Activated T-cell treated with anti-CD3 and anti-CD28 coated beads, Interleukin-2, amount 50 U/mL, for 72 hours (primary cell): ENCODE data around the gene PLCD1. TPM values are rescaled to one million over a fixed set of nuclear protein-coding genes. Genes with fewer than 3 reads are reported as not detected.
"Not testable (repeated sequence)": the region's sequence is repeated elsewhere in the genome, so short reads cannot be mapped to it uniquely, and the experiment has no call there.

Experiments used
- ATAC-seq, 2 donors: fragments of 150-1000 bp; cut with Tn5 transposase; replicated peaks in 1 of 2; 2 replicates each; pipeline ENCODE4 v1.10.0; 2021; ENCODE audit warnings: moderate library complexity in 2 of 2, mild to moderate bottlenecking in 1 of 2
- DNase-seq, 2 donors: peaks; one replicate each; pipeline ENCODE4 v3.0.0; 2021 to 2022; ENCODE audit warnings: mixed read lengths in 1 of 2
- H3K27ac Mint-ChIP-seq: one replicate; pipeline ENCODE4 v1.8.0; 2022; ENCODE audit warnings: mild to moderate bottlenecking, moderate library complexity, mixed read lengths
- H3K27me3 Mint-ChIP-seq: one replicate; pipeline ENCODE4 v1.8.0; 2022; ENCODE audit warnings: low read depth, mixed read lengths
- H3K36me3 Mint-ChIP-seq, 2 donors: one replicate each; pipeline ENCODE4 v1.8.0; 2022; ENCODE audit warnings: mixed read lengths in 2 of 2, mild to moderate bottlenecking in 1 of 2; ENCODE audit not compliant: insufficient read depth in 2 of 2
- H3K4me1 Mint-ChIP-seq: one replicate; pipeline ENCODE4 v1.8.0; 2022; ENCODE audit warnings: low read depth, mixed read lengths
- H3K4me3 Mint-ChIP-seq, 2 donors: one replicate each; pipeline ENCODE4 v1.8.0; 2022; ENCODE audit warnings: mild to moderate bottlenecking in 2 of 2, mixed read lengths in 2 of 2, moderate library complexity in 2 of 2
- H3K9me3 Mint-ChIP-seq, 2 donors: one replicate each; pipeline ENCODE4 v1.8.0; 2022; ENCODE audit warnings: mixed read lengths in 2 of 2
- total RNA-seq, 2 donors: library from RNA; stranded (reverse); gene quantifications; one replicate each; pipeline ENCODE4 v1.2.3, GENCODE V29; 2022

Gene PLCD1
- total RNA-seq, 2 donors from 2014 or later, result 15.4 to 16.8 TPM

DNA sequence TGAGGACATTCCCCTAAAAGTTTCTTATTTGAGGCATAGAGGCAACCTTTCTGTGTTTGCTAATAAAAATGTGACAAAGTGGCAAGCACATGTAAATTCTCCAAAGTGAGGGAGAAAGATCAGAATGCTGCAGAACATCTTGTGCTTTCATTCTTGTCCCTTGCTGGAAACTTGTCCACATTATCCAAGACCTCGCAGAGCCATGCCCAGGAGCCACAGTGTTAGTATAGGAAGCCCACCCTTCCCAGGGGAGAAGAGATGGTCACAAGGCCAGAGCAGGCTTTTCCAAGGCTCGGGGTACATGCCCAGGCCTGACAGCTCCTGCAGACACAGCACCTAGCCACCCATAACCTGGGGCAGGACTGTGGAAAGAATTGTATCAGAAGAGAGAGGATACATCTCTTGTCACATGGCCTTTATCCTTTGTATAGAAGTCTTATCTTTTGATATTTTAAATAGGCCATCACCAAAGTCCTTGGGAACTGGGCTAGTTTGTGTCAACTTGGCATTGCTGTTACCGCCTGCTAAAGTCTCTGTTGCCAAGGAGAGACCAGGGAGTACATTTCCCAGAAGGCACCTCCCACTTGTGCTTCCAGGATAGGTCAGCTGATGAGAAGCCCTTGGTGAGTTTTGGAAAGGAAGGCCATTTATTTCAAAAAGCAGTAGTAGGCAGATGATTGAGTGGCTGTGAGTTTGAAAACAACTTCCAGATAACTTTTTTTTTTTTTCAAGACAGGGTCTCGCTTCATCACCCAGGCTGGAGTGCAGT lies 20.1 kb upstream of the PLCD1 start:
- H3K36me3 Mint-ChIP-seq, result no peaks in the 10 kb centered on the region
- no peak for DNase-seq
- no peak for ATAC-seq

GRCh38 chr3:38047896-38048295 lies 18.5 kb upstream of the PLCD1 start:
- DNase-seq (no peak), ATAC-seq (no peak)
- Mint-ChIP-seq H3K4me1 (no peaks in the 10 kb centered on the region), H3K9me3 (no peaks in the 10 kb centered on the region), H3K27me3 (no peaks in the 10 kb centered on the region), H3K4me3 (no peak overlapping the region), H3K36me3 (no peaks in the 10 kb centered on the region), H3K27ac (no peak overlapping the region)

More for the DNA sequence above, 20.1 kb upstream of the PLCD1 start:
- H3K4me3 Mint-ChIP-seq, result no peak overlapping the region
- H3K27me3 Mint-ChIP-seq, result no peaks in the 10 kb centered on the region
- H3K27ac Mint-ChIP-seq, result no peak overlapping the region
- peaks cover 7% of the 10 kb centered on the region for H3K4me1 Mint-ChIP-seq
- H3K9me3 Mint-ChIP-seq, result no peaks in the 10 kb centered on the region

DNA sequence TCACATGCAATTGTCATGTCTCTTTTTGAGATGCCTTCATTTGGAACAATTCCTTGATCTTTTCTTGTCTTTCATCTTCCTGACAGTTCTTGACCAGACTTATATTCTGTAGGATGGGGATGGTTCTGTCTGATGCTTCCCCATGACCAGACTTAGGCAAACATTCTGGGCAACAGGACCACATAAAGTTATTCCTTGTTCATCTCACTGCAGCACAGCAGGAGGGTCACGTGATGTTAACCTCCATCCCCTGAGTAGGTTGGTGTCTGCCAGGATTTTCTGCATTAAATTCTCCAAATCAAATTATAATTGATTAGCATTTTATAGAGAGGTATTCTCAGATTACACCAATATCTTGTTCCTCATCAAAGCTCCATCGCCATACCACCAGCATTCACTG lies 17.4 kb upstream of the PLCD1 start:
- Mint-ChIP-seq H3K27ac (no peak overlapping the region), H3K36me3 (no peaks in the 10 kb centered on the region), H3K4me3 (no peak overlapping the region), H3K27me3 (no peaks in the 10 kb centered on the region), H3K4me1 (no peaks in the 10 kb centered on the region), H3K9me3 (no peaks in the 10 kb centered on the region)
- ATAC-seq (no peak), DNase-seq (no peak)

DNA sequence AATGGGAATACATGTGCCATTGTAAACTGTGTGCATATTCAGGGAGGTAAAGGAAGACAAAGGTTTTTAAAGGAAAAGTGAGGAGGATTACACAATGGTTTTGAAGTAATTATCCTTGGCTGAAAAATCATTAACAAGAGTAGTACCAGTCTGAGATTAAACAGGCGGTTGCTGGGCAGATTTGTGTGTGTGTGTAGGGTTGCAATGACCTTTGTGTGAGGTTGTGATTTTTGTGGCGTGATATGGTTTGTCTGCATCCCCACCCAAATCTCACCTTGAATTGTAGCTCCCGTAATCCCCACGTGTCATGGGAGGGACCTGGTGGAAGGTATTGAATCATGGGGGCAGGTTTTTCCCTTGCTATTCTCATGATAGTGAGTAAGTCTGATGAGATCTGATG lies 16.6 kb upstream of the PLCD1 start:
- no peaks in the 10 kb centered on the region for H3K36me3 Mint-ChIP-seq
- no peak for DNase-seq
- no peaks in the 10 kb centered on the region for H3K9me3 Mint-ChIP-seq
- no peak overlapping the region for H3K4me3 Mint-ChIP-seq
- ATAC-seq, result no peak
- no peak overlapping the region for H3K27ac Mint-ChIP-seq
- H3K4me1 Mint-ChIP-seq, result no peaks in the 10 kb centered on the region
- H3K27me3 Mint-ChIP-seq, result no peaks in the 10 kb centered on the region

- H3K36me3 Mint-ChIP-seq, result peaks cover 2 to 4% of the 10 kb centered on the region in 2 donors
- peaks cover under 1% of the 10 kb centered on the region in 2 donors for H3K9me3 Mint-ChIP-seq
- peaks cover 20% of the 10 kb centered on the region for H3K4me1 Mint-ChIP-seq
- no peak for DNase-seq
- no peak overlapping the region for H3K27ac Mint-ChIP-seq
- H3K4me3 Mint-ChIP-seq, result no peak overlapping the region
- H3K27me3 Mint-ChIP-seq, result peaks cover 7% of the 10 kb centered on the region
- no peak for ATAC-seq
Measured at GRCh38 chr3:38043486-38043885, 14.0 kb upstream of the PLCD1 start.

GRCh38 chr3:38040401-38040800 lies 11.0 kb upstream of the PLCD1 start:
- H3K4me1 Mint-ChIP-seq, result peaks cover 29% of the 10 kb centered on the region
- no peak overlapping the region for H3K27ac Mint-ChIP-seq
- peaks cover 6 to 8% of the 10 kb centered on the region in 2 donors for H3K9me3 Mint-ChIP-seq
- ATAC-seq (no peak), DNase-seq (no peak)
- H3K4me3 Mint-ChIP-seq, result peak overlapping the region; percentile 86
- peaks cover 10 to 12% of the 10 kb centered on the region in 2 donors for H3K36me3 Mint-ChIP-seq
- H3K27me3 Mint-ChIP-seq, result peaks cover 7% of the 10 kb centered on the region

DNA sequence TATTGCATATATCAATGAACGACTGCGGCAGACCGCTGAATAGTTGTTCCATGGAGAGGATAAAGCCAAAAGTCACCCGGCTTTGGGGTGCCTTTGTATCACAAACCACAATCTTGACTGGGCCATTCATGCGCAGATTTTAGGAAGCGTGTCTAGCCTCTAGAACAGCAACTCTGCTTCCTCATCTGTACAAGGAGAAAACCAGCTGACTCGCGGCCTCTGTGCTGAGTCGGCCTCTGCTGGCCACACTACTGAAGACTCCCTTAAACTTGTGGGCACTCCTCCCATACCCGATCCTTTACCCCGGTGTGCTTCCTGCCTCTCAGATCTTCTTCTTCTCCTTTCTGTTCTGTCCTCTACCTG lies 10.4 kb upstream of the PLCD1 start:
- Mint-ChIP-seq H3K9me3 (peaks cover 6 to 8% of the 10 kb centered on the region in 2 donors), H3K27me3 (peaks cover 7% of the 10 kb centered on the region), H3K27ac (no peak overlapping the region), H3K4me1 (peaks cover 29% of the 10 kb centered on the region), H3K4me3 (peak overlapping the region; percentile 86), H3K36me3 (peaks cover 10 to 12% of the 10 kb centered on the region in 2 donors)
- peak; percentile 28 to 46 for DNase-seq
- ATAC-seq, result peak; percentile 21 to 47

GRCh38 chr3:38039101-38039898 lies 9.9 kb upstream of the PLCD1 start, which contains the start of gene DLEC1:
TSS of gene DLEC1 (plus strand) at chr3:38039208. CDS start at chr3:38039226, 18 bp downstream.
- Mint-ChIP-seq H3K36me3 (peaks cover 10 to 12% of the 10 kb centered on the region in 2 donors), H3K27ac (peak within 1 kb of the TSS; percentile 83), H3K27me3 (peaks cover 7% of the 10 kb centered on the region), H3K4me1 (peaks cover 29% of the 10 kb centered on the region), H3K4me3 (peak within 1 kb of the TSS; percentile 86), H3K9me3 (peaks cover 6 to 8% of the 10 kb centered on the region in 2 donors)
- DNase-seq (peak; percentile 88 to 89), ATAC-seq (peak; percentile 82 to 83)

DNA sequence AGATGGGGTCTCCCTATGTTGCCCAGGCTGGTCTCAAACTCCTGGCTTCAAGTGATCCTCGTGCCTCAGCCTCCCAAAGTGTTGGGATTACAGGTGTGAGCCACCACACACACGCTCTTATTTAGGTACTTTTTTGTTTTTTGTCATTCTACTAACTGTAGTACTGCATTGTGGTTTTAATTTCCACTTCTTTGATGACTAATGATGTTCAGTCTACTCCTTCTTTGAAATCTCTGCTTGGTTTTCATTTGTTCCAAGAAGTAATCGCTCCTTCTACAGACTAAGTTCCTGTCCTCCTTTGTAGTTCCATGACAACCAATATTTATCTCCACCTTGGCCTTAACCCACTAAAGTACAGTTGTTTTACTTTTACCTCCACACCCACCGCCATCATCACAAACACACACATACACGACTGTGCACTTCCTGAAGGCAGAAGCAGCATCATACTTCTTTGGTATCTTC lies 9.0 kb upstream of the PLCD1 start:
- peak overlapping the region; percentile 86 for H3K4me3 Mint-ChIP-seq
- H3K9me3 Mint-ChIP-seq, result peaks cover 6 to 8% of the 10 kb centered on the region in 2 donors
- H3K27ac Mint-ChIP-seq, result peak overlapping the region; percentile 83
- ATAC-seq (peak; percentile 67 to 70), DNase-seq (peak; percentile 27 to 41)
- peaks cover 29% of the 10 kb centered on the region for H3K4me1 Mint-ChIP-seq
- H3K36me3 Mint-ChIP-seq, result peaks cover 10 to 12% of the 10 kb centered on the region in 2 donors
- H3K27me3 Mint-ChIP-seq, result peaks cover 7% of the 10 kb centered on the region

GRCh38 chr3:38036906-38037305 lies 7.5 kb upstream of the PLCD1 start:
- H3K4me1 Mint-ChIP-seq, result peaks cover 29% of the 10 kb centered on the region
- peaks cover 10% of the 10 kb centered on the region for H3K27me3 Mint-ChIP-seq
- H3K36me3 Mint-ChIP-seq, result peaks cover 10 to 12% of the 10 kb centered on the region in 2 donors
- DNase-seq, result no peak
- ATAC-seq, result no peak
- no peak overlapping the region for H3K27ac Mint-ChIP-seq
- no peak overlapping the region for H3K4me3 Mint-ChIP-seq
- peaks cover 6 to 8% of the 10 kb centered on the region in 2 donors for H3K9me3 Mint-ChIP-seq

DNA sequence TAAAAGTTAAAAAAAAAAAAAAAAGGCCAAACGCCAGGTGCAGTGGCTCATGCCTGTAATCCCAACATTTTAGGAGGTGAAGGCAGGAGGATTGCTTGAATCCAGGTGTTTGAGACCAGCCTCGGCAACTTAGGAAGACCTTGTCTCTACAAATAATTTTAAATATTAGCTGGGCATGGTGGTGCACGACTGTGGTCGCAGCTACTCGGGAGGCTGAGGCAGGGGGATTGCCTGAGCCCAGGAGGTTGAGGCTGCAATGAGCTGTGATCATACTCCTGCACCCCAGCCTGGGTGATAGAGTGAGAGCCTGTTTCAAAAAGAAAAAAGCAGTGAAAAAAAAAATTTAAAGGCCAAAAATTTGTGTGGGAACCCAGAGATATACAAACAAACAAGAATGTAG lies 6.8 kb upstream of the PLCD1 start:
- H3K36me3 Mint-ChIP-seq, result peaks cover 10 to 12% of the 10 kb centered on the region in 2 donors
- peaks cover 6 to 8% of the 10 kb centered on the region in 2 donors for H3K9me3 Mint-ChIP-seq
- H3K4me1 Mint-ChIP-seq, result peaks cover 34% of the 10 kb centered on the region
- H3K27me3 Mint-ChIP-seq, result peaks cover 16% of the 10 kb centered on the region
- DNase-seq, result no peak
- no peak overlapping the region for H3K4me3 Mint-ChIP-seq
- ATAC-seq, result no peak
- no peak overlapping the region for H3K27ac Mint-ChIP-seq

DNA sequence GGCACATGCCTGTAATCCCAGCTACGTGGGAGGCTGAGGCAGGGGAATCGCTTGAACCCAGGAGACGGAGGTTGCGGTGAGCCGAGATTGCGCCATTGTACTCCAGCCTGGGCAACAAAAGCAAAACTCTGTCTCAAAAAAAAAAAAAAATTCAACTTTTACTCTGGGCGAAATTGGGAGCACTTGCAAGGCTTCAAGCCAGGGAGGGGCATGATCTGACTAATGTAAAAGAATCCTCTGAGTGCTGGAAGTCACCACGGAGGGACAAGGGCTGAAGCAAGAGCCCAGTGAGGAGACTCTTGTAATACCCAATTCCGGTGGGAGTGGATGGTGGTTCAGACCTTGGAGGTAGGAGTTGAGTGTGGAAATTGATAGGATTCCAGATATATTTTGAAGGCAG lies 4.9 kb upstream of the PLCD1 start:
- ATAC-seq, H3K27ac Mint-ChIP-seq: not testable (repeated sequence)

DNA sequence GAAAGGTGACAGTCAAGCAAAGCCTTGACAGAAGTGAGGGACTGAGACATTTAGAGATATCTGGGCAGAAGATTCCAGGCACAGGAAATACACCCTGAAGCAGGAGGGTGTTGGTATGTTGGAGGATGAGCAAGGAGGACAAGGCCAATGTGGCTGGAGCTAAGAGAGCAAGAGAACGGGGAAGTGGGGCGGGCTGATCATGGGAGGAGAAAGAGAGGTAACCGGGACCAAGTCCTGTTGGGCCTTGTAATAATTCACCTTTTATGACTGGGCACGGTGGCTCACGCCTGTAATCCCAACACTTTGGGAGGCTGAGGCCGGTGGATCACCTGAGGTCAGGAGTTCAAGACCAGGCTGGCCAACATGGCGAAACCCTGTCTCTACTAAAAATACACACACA lies 4.1 kb upstream of the PLCD1 start:
- ATAC-seq, H3K4me3 Mint-ChIP-seq, H3K9me3 Mint-ChIP-seq, DNase-seq: not testable (repeated sequence)
- peaks cover 22% of the 10 kb centered on the region for H3K4me1 Mint-ChIP-seq
- H3K27ac Mint-ChIP-seq, result peak overlapping the region; percentile 3
- peaks cover 18% of the 10 kb centered on the region for H3K27me3 Mint-ChIP-seq
- H3K36me3 Mint-ChIP-seq, result peaks cover 9 to 12% of the 10 kb centered on the region in 2 donors

More for the DNA sequence above, 4.9 kb upstream of the PLCD1 start:
- H3K4me1 Mint-ChIP-seq, result peaks cover 29% of the 10 kb centered on the region
- not testable (repeated sequence) for H3K4me3 Mint-ChIP-seq, DNase-seq, H3K9me3 Mint-ChIP-seq
- peaks cover 16% of the 10 kb centered on the region for H3K27me3 Mint-ChIP-seq
- H3K36me3 Mint-ChIP-seq, result peaks cover 10 to 15% of the 10 kb centered on the region in 2 donors
